KBM-7 (cell line): ENCODE data around the gene TRABD2B.

Experiments used
- DNase-seq: peaks from one replicate; pipeline ENCODE4 v3.0.0-alpha.2; 2015
- in situ Hi-C: fragments of 300-500 bp; cut with MboI; formaldehyde crosslinking; loops from 2 replicates; pipeline ENCODE4 v1.14.3; 2020; ENCODE audit warnings: low sequenced_read_pairs, low pct_unique_long_range_greater_than_20kb, mixed read lengths

The TRABD2B gene

DNA sequence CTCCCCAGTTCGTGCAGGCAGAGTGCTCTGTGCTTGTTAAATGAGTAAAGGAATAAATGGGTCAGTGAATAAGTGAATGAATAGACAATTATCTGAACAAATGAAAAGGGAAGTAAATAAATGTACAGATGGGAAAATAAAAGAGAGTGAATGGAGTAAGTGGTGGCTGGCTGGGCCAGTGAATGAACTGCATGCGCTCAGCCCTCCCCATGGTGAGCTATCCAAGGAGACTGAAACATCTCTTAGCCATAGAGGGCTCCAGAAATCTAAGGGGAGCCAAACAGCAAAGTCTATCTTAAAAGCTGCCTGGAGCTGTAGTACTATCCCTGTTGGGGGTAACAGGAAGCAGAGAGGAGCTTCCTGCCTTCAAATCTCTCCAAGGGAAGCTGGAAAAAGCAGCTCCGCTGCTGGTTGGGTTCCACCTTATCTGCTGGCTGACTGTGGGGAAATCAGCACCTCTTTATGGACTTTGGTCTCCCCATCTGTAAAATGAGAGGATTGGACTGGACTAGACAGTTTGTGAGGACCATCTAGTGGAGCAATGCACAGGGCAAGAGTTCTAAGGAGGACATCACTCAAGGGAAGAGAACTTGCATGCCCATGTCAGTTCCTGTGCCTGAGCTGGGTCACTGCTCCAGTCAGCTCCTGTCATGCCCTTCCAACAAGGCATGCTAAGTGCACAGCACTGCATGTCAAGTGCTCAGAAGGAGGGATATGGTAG lies 77.9 kb downstream of the TRABD2B start:
- in situ Hi-C loops: no loop called here
- no peak for DNase-seq

DNA sequence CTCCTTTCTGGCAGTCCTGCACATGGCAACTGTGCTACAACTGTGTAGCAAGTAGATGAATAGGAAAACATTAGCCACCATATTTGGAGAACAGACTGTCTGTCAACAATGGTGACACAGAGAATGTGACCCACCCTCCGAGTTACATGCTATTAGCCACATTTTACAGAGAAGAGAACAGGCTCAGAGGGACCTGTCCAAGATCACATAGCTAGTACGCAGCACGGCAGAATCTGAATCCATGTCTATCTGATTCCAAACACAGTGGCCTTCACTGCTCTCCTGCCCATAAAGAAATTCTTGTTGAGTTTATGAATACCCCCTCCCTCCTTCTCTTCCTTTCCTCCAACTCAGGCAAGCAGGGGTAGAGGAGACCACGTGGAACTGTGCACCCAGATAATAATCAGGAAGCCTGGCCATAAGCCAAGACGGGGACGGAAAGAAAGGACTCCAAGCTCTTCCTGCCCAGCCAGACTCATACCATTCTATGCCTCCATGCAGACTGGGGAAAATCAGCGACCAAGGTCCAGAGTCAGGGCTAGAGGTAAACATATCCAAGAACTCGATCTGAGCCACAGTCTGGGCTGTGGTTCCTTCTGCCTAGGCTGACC lies 78.8 kb downstream of the TRABD2B start:
- in situ Hi-C loops: no loop called here
- no peak for DNase-seq

DNA sequence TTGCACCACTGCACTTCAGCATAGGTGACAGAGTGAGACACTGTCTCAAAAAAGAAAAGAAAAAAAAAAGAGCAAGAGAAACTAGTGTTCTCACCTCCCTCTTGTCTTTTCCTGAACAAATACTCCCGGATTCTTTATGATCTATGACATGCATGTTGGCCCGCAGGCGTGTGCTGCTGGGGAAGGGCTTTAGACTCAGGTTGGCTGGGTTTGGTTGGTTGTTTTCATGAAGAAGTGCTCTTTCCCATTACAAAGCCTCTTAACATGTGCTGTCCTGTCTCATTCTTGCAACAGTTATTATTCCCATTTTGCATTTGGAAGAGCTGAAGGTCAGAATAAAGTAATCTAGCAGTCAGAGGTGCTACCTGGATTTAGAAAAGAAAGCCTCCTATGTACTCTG lies 79.5 kb downstream of the TRABD2B start:
- DNase-seq: no peak
- in situ Hi-C loops: no loop called here

DNA sequence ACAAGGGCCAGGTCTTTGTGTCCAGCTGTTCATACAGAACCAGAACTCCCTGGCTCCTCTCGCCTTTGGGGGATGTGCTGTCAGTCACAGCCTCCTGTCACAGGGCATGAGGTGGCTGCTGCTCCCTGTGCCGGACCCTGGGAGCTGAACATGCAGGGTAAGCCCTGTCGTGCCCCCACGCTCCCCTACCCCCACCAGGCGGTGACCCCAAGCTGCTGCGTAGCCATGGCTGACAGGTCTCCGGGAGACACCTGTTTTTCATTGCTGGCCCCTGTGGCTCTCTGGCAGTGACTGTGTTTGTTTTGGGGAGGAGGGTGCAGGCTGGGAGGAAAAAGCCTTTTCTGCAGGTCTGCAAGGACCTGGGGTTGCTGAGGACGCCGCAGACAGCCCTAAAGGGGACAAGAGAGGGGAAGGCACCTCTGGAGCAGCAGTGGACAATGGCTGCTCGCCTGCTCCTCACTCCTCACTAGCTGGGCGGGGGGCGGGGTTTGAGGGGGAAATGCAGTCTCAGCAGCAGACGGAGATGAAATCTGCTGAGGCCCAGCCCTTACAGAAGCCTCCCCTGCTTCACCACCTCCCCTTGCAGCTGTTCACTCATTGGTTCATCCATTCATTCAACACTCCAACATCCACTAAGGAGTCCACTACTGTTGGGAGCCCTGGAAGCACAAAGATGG lies 81.4 kb downstream of the TRABD2B start:
- DNase-seq: no peak
- in situ Hi-C loops: no loop called here

DNA sequence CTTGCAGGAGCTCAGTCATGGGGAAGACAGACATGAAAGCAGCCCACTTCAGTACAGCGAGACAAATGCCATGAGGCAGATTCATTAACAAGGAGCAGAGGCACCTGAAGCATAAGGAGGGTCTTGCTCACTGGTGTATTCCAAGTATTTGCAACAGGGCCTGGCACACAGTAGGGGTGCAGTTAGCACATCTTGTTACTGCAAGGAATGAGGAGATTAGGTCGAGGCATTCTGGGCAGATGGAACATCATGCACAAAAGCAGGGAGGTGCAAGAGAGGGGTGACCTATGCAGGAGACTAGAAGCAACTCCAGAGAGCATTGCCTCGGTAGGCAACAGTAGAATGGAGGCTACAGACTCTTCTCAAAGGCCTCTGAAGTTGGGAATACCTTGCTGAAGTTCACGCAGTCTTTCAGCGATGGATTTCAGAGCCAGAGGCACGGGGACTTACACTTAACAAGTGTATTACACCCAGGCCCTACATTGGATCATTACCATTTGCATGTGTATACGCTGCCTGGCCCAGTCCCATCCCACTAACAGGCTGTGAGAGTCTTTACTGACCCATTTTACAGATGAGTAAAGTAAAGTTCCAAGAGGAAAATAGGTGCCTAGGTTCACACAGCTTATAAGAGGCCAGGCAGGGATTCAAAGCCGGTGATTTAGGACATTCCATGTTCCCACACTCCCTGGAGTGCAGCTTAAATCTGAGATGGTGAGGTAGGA lies 82.1 kb downstream of the TRABD2B start:
- DNase-seq: no peak
- in situ Hi-C loops: no loop called here

DNA sequence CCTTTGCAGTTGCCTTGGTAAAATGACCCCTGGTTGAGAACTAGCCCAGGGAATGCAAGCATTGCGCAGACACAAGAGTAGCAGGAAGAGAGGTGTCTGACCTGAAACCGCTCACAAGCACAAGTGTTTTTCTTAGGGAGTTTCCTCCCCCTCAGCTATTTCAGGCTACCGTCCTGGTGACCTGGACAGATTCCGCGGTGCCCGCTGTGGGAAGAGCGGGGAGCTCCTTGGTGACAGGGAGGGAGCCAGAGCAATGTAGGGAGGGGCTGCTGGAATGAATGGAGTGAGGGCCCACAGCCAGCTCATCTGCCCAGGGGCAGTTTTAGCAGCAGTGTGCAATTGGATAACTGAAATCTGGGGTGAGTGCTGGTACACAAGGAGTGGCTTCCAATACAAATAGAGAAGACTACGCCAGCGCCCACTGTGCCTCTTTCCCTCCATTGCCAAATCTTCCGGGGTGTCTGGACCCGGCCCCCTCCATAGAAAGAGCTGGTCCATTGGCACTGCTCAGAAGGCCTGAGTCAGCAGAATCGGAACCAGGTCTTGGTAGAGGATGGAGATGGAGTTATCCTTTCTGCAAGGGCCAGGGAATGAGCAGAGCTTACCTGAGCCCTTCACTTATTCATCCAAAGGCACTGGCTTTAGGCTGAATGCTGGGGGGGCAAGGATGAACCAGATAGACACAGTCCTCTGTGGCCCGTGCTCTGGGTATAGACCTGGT lies 82.8 kb downstream of the TRABD2B start:
- no peak for DNase-seq
- in situ Hi-C loops: no loop called here

DNA sequence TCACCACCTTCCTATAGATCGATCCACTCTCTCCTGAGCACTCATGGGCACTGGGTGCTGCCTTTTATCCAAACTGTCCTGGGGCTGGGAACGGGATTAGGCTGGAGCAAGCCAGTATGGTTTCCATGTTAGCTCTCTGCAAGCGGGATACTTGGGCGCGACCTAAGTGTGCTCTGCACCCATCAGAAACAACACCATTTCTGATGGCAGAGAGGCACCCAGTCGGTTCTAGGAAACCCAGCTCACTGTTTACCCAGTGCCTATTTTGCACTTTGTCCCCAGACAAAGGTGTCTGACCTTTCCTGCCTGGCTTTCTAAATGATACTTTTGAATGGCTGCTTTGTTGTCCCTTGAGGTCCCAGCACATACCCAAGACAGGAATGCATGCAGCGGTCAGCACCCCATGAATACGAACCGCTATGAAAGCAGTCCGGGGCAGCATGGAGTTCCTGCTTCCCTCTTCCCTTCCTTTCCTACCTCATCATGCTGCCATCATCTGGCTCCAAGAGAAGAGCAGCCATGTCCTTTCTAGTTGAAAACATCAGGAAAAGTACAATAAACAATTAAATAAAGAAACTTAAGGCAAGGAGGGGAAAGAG lies 83.9 kb downstream of the TRABD2B start:
- in situ Hi-C loops: no loop called here
- DNase-seq: no peak

DNA sequence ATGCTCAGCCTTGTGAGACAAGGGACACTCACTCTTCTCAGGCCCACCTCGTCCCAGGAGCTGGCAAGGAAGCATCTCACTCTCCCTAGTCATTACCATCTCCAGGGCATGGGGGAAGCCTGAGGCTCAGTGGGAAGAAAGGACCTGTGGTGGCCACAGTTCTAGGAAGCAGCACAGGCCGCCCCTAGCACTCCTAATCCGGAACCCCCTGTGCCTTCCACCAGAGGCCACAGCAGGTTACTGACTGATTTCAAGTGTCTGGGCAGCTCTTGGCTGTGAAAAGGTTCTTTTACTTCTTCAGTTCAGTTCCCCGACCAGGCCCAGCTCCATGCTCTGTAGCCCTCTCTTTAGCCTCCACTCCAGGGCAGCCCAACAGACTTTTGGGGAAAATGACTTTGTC lies 84.4 kb downstream of the TRABD2B start:
- in situ Hi-C loops: no loop called here
- DNase-seq: no peak

DNA sequence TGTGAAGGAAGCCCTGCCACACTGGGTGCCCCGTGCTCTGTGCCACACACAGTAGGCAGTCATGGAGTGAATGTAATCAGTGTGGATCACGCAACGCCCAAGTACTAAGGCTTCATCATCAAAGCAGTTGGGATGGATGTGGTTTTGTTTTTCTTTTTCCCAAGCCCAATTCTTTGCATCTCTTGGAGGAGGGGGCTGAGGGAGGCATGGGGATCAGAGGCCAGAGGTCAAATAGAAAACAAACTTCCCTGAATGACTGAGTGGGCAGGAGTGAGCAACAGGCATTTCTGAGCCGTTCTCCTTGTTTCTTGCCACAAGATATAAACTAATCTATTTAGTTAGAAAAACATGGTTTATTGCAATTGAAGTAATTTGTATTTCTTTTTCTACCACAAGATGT lies 85.3 kb downstream of the TRABD2B start:
- in situ Hi-C loops: no loop called here
- DNase-seq: no peak

DNA sequence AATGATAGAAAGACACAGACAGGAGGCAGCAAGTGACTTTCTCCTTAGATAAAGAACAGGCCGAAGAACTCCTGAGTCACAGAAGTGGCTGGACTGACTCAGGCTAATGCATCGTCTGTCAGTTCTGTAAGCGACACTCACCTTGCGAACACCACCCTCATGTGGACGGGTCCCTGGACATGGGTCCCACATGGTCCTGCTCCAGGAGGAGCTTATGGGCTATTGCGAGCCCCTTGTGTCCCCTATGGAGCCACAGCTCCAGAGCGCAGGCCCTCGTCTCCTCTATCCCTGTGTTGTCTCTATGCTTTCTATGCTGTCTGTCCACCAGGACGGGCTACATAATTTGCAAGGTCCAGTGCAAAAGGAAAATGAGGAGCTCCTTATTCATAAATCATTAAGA lies 85.8 kb downstream of the TRABD2B start:
- in situ Hi-C loops: no loop called here
- DNase-seq: no peak

DNA sequence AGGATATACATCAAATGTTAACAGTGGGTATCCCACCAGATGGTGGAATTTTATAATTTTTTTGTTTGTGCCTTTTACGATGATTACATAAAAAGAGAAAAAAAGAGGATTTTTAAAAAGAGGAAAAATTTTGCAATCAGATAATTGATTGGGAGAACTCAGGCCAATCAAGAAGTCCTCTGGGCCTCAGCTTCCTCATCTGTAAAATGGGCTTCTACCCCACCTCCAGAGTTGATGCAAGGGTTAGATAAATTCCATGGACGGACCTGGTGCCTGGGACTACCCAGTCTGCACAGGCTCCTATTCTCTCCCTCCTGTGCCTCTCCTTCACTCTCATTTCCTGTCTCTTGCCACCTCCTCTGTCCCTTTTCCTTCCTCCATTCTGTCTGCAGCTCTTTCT lies 88.9 kb downstream of the TRABD2B start:
- in situ Hi-C loops: no loop called here

DNA sequence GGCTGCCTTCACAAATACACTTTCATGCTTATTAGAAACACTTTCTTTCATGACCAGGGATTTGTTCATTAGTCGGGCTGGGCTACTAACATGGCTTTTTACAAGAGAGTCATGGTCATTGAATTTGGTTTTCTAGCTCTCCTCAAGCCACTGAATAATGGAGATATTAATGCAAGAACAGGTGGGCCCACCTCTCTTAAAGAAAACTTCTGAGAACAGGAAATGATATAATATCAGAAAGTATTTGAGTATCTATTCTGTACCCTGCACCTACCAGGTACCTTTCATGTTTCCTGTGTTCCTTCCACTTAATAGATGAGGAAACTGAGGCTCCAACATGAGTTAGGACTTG lies 90.0 kb downstream of the TRABD2B start:
- in situ Hi-C loops: no loop called here
- DNase-seq: no peak

More for the DNA sequence above, 88.9 kb downstream of the TRABD2B start:
- no peak for DNase-seq

DNA sequence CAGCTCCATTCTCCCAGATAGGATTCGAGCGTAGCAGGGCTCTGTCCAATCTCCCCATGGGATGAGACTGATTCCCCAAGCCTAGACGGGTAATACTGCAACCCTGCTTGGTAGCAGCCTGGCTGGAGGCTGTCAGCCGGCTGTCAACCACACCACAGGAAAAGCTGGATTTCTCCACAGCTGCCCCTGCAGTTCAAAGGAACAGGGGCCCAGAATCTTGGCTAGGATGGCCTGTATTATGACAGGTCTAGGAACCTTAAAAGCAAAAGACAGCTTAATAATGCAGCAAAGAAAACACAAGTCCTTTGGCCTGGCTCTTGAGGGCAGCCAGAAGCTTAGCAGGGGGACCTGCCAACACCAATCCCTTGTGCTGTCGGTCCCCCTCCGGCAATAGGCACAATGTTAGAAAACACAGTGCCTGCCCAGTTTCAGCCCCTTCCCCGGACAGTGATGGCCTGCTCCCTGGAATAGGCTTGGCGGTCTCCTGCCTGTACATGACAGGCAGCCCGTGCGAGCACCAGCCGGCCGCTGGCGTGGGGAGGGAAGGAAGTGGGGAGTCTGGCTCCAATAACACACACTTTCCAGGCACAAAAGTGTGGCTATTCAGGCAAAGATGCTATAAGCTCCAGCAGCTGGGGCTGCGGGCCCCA lies 90.5 kb downstream of the TRABD2B start:
- DNase-seq: no peak
- in situ Hi-C loops: no loop called here

DNA sequence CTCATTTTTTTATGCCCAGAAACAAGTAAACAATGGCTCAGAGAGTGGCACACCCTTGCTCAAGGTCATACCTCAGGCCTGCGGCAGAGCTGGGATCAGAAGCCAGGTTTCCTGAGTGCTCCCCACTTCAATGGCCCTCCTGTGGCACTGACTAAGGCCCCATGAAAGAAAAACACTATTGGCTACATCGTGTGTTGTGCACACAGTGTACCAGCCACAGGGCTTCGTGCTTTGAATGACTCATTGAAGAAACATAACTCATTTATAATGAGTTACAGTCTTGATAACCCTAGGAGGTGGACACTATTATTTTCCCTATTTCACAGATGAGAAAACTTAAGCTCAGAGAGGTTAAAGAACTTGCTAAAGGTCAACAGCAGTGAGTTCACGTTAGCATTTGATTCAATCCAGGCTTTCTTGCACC lies 91.2 kb downstream of the TRABD2B start:
- in situ Hi-C loops: no loop called here
- no peak for DNase-seq

DNA sequence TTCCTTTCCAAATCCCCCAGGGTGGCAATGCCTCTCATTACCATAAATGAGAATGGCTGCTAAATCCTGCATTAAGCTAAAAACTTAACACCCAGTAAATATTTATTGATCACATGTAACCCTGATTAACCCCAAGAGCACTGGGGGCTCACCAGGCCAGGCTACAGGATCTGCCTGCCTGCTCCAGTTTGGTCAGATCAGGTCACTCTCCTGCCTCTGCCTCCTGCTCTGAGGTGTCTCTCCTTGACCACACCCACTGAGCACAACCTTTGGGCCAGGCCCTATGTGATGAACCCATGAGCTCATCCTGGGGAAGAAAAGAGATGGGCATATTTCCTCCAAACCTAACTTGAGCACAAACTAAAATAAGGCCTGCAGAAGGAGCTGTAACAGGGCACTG lies 93.5 kb downstream of the TRABD2B start:
- no peak for DNase-seq
- in situ Hi-C loops: no loop called here

DNA sequence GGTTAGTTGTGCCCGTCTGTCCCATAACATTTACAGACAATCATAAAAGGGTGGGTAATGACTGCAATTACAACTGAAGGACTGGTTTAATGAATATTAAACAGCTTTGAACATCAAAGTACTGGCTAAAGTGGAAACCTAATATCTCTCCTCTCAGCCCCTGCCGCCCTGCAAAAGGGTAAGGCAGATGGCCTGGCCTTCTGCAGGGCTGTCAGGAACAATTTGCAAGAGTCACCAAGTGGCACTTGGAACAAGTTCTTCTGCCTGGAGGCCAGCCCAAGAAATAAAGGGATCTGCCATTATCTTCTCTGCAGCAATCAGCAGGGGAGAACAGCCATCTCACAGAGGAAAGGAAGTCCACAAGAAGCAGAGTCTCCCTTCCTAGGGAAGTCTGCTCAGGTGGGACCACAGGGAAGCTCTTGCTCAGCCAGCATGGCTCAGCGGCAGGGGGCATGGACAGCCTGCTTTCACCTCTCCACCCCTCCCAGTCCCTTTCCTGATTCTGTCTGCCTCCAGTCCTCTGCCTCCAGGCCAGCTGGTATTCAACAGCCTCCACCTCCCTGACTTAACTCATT lies 96.1 kb downstream of the TRABD2B start:
- in situ Hi-C loops: no loop called here
- no peak for DNase-seq

DNA sequence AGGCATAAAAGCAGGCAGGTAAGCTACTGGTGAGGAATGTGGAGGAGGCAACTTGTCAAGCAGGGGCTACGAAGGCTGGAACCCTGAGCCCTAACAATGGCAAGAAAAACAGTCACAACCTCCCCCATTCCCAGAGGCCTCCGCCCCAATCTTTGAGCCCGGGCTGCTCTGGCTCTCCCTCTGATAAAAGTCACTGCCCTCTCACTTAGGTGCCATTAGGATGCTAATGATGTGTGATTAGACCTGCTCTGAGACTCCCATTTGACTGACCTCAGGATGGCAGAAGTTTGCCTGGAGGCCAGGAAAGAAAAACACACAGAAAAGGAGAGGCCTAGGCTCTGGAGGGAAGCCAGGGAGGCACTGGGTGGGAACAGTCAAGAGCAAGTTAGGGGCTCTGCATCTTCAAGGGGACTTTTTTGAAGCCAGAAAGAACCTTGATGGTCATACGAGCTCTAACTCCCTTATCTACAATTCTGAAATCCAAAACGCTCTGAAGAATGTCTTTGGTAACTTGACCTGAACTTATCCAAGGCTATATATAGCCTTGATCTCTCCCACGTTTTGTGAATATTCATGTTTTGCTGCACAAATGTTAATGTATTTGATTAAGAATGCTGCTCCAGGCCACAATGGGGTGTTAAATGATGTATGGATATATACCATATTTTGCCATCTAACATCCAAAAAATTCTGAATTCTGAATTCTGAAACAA lies 98.9 kb downstream of the TRABD2B start:
- in situ Hi-C loops: no loop called here
- no peak for DNase-seq
